GM15510 (cell line): ENCODE measurements around the gene LMNA.

Experiments used
- POLR2A ChIP-seq: IDR thresholded peaks from 3 replicates; pipeline ENCODE4 v1.6.1; 2011; ENCODE audit warnings: borderline replicate concordance; ENCODE audit not compliant: insufficient read length; ENCODE audit errors: extremely low read depth

The LMNA gene

DNA sequence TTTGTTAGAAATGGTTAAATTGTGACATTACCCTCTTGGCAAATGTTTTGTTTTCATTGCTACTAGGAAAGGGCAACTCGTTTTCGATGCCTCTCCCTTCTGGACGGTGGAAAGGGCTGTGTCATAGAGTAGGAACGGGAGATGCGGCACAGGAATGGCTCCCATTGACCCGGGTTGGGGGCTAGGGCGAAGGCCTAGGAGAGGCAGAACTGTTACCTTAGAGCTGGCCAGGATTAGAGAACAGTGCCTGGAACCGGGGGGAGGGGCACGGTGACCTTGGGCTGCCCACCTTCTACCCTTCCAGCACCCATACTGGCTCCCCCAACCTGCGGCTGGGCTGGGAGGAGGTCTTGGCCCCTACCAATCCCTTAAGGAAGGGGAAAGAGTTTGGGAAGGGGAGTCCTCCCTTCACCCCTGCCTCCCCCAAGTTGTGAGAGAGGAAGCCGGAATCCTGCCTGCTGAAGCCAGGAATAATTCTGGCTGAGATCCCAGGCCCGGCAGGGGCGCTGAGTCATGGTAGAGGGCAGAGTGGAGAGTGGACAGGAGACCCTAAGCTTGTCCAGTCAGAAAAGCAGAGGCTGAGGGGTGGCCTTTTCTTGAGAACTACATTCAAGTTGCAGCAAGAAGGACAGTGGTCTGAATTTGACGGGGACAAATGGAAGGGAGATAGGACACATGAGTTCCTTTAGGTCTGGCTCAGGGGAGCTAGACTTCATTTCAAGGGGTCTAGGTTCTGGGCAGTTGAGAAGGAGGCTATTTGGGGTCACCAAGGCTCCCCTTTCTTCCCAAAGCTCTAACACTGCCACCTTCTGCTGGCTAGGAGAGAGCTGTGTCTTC is 8.2 kb downstream of the LMNA start:
- no peak for TF ChIP-seq POLR2A

DNA sequence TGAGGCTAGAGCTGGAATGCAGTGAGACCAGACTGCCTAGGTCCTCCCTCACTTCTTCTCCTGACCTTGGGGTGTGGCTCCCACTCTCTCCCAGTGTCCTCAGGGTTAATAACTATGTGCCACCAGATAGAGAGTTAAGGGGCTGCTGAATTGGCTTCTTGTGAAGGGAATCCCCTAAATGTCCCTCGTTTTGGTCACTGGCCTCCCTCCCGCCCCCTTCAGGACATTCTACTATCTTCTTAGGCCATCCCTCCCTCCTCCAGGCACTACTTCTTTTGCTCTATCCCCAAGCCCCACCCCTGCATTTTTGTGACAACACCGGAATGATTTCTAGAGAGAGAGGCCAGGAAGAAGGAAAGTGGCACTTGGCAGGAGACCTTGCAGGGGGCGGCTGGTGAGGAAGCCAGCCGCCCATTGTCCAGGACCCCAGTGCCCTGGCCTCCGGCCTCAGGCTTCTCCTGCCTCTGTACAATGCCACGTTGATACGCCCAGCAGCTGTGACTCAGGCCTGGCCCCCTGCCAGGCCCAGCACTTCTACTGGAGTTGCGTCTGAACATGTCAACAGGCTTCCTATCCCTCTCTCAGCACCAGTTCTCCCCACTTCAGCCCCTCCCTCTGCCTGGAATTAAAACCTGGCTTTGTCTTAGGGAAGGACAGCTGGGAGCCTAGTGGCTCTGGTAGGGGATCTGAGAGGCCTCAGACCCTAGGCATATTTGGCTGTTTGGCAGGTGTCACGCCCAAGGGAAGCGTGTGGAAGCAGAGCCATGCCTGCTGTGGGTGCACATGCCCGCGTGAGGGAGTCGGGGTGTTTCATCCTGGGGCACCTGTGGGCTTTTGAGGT is 9.1 kb downstream of the LMNA start:
- no peak for TF ChIP-seq POLR2A

DNA sequence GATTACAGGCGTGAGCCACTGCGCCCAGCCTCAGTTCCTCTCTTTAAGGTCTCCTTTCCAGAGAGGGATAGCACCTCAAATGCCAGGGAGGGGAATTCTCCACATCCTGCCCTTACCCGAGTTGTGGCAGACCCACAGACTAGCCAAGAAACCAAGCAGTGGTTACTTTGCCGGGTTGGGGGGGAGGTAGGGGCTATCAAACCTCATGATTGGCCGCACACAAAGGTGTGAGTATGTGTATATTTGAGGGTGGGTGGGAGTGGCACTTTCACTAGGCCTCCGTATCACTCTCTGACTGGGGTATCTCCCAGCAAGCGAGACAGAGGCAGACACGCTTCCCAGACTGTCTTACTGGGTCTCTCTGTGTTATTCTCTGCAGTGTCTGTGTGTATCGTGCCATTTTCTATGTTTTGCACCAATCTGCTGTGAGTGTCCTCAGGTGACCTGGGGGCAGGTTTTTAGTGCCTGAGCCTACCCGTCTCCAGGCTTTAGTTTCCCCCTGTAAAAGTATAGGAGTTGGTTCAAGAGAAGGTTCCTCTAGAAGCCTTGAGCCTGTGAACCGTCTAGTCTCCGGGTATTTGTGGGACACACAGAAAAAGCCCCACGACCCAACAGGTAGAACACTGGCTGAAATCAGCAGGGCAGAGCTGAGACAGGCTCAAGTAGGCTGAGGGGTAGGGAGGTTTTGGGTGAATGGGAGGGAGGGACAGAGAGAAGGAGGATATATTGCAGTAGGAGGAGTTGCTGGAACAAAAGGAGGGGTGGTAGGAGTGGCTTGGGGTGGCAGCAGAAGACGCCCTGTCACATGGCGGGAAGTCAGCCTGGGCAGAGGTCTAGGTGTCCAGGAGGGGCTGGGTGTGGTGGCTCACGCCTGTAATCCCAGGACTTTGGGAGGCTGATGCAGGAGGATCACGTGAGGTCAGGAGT is 10.3 kb downstream of the LMNA start:
- no peak for TF ChIP-seq POLR2A

DNA sequence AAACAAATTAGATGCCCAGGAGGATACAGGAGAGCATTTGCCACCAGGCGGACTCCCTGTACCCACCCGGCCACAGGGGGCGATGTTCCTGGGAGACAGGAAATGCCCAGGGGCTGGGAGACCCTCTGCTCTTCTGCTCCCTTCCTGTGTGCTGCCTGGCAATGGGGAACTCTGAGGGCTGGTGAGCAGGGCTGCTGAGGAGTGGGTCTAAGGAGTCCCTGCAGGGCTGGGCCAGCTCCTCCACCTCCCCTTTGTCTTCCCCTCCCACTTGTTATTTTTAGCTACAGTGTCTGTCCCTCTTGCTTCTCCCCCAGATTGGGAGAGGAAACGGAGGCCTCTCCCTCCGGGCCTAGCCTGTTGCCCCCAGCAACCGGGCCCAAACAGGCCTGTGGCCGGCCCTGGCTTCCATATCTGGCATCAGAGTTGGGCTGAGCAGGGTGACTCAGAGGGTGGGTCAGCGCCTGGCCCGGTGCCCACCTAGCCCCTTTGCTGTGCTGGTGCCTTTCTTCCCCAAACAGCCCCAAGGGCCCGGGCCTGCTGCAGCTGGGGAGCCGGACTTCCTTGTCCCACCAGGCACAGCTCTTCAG is 11.6 kb downstream of the LMNA start:
- TF ChIP-seq POLR2A, result no peak

DNA sequence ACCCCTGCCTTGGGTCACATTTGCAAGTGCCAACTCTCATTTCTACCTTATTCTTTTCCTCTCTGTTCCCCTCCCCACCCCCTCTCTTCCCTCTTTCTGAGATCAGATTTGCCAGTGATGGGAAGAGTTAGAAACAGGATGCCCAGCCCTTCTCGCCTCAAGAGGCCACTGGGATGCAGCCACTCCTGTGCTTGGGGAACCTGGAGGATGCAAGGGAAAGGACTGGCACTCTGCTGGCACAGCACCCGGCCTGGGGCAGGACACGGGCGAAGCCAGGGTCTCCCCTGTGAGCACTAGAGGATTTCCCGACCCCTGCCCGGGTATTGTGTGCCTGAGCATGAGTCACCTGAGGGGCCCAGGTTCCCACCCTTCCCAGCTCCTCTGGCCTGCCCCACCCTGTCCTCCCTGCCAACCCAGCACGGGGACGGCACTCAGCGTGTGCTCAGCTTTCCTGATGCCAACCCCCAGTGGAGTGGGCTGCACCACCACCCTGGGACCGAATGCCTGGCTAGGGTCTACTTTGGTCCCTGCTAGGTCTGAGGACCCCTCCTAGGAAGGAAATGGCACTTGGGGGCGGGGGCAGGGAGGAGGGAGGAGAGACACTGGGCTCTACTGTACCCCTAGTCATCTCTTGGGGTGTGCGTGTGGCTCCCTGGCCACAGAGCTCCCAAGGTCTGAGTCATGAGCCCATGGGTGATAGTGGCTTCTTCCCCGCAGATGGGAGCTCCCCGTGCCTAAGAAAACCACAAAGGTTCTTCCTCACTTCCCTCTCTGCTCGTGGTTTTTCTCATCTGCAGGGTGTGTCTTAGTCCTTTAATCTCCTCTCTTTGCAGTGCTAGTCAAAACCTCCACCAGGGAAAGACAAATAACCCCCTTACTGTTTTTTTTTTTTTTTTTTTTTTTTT is 12.4 kb downstream of the LMNA start:
- TF ChIP-seq POLR2A, result no peak

DNA sequence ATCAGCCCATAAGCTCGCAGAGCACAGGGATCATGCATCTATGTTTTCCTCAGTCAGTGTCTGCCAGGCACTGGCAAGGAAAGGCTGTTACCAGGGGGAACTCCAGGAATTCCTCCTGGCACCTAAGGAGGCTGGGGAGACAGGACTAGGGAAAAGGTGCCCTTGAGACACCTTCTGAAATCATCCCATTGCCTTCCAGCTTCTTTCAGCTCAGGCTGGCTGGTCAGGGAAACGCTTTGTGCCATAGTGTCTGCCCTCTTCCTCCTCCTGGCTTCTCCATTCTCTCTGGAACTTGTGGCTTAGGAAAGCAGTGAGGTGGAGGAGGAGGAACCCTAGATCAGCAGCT is 13.8 kb downstream of the LMNA start:
- TF ChIP-seq POLR2A, result no peak

DNA sequence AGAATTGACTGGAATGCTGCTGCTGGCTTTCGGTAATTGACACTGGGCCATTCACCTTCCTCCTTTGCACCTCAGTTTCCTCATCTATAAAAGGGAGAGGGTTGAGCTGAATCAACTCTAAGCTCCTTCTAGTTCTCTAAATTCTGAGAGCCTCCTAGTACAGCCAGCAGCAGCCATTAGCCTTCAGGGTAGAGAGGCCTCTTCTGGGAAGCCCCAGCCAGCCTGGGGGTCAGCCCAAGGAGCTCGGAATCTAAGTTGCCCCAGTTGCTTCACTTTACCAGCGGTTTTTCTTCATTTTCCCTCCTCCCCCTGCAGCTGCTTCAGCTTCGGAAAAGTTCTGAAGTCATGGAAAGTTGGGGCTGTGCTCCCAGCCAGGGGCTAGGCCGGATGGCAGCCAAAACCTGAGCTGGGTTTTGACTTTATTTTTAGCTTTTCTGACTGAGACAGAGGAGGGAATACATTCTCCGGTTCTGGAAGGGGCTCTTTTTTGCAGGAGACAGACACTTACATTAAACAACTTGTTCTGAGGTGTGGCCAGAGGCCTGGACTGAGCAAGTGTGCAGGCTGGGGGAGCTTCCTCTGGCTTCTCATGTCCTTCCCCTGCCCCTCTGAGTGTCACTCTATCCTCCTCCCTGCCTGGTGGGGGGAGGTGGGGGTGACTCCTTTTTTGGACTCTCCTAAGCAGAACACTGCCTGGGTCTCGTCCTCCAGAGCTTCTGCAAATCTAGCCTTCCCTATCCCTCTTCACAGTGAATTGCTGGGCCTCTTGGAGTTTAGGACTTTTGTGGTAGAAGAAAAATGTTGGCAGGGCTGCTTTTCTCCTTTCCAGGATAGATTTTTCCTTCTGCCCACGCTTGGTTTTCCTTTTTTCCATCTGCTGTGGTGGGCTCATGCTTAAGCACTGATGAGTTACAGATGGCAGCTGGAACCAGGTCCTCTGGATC is 14.4 kb downstream of the LMNA start:
- TF ChIP-seq POLR2A, result no peak

DNA sequence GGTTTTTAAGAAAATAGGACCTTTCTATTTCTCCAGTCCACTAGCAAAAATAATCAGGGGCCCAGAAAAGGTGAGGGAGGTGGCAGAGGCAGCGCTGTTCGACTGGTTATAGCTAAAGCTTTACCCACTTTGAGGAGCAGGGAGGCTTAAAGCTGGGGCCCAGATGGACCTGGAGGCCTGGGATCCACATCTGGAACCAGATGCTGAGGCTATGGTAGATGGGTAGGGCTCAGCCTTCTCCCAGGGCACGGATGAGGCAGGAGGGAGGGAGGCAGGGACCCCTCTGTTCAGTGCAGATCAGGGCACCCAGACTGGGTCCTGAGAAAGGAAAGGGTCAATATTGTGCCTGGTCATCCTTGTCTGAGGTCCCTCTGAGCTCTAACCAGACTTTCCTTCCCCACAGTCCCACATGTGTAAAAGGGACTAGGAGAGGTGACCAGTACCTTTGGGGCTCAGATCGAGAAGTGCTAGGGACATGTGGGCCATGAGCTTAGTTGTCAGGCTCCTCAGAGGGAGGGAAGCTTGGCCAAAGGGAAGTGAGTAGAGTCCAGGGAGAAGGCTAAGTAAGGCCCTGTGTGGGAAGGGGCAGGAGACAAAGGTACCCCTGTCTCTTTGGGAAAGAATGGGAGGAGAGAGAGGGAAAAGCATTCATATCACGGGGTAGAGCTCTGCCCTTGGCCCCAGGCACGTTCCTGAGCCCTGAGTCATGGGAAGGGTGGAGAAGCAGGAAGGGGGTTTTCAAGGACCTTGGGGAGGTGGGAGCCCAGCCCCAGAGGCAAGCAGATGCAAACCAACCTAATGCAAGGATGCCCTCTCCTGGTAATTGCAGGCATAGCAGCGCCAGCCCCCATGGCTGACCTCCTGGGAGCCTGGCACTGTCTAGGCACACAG is 15.4 kb downstream of the LMNA start:
- TF ChIP-seq POLR2A, result no peak

DNA sequence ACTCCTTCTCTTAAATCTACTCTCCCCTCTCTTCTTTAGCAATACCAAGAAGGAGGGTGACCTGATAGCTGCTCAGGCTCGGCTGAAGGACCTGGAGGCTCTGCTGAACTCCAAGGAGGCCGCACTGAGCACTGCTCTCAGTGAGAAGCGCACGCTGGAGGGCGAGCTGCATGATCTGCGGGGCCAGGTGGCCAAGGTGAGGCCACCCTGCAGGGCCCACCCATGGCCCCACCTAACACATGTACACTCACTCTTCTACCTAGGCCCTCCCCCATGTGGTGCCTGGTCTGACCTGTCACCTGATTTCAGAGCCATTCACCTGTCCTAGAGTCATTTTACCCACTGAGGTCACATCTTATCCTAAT is 16.0 kb downstream of the LMNA start:
- no peak for TF ChIP-seq POLR2A

DNA sequence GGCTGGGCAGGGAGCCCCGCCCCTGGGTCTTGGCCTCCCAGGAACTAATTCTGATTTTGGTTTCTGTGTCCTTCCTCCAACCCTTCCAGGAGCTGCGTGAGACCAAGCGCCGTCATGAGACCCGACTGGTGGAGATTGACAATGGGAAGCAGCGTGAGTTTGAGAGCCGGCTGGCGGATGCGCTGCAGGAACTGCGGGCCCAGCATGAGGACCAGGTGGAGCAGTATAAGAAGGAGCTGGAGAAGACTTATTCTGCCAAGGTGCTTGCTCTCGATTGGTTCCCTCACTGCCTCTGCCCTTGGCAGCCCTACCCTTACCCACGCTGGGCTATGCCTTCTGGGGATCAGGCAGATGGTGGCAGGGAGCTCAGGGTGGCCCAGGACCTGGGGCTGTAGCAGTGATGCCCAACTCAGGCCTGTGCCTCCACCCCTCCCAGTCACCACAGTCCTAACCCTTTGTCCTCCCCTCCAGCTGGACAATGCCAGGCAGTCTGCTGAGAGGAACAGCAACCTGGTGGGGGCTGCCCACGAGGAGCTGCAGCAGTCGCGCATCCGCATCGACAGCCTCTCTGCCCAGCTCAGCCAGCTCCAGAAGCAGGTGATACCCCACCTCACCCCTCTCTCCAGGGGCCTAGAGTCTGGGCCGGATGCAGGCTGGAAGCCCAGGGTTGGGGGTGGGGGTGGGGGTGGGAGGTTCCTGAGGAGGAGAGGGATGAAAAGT is 20.4 kb downstream of the LMNA start:
- TF ChIP-seq POLR2A, result no peak

DNA sequence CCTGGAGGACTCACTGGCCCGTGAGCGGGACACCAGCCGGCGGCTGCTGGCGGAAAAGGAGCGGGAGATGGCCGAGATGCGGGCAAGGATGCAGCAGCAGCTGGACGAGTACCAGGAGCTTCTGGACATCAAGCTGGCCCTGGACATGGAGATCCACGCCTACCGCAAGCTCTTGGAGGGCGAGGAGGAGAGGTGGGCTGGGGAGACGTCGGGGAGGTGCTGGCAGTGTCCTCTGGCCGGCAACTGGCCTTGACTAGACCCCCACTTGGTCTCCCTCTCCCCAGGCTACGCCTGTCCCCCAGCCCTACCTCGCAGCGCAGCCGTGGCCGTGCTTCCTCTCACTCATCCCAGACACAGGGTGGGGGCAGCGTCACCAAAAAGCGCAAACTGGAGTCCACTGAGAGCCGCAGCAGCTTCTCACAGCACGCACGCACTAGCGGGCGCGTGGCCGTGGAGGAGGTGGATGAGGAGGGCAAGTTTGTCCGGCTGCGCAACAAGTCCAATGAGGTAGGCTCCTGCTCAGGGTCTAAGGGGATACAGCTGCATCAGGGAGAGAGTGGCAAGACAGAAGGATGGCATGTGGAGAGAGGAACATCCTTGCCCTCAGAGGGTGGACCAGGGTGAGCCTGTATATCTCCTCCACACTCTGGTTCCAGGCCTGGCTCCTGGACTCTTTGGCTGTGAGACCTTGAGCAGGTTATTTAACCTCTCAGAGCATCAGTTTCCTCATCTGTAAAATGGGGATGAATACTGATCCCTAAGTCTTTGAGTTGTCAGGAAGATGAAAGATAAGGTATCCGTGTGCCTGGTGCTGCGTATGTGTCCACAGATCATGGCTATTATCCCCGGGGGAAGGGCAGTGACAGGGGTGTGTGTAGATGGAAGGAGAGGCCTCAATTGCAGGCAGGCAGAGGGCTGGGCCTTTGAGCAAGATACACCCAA is 21.7 kb downstream of the LMNA start:
- no peak for TF ChIP-seq POLR2A
